Cardiac septum (tissue), 1 donor: ENCODE results near the gene AMIGO1. TPM values are rescaled to one million over a fixed set of nuclear protein-coding genes. Genes with fewer than 3 reads are reported as not detected.
A peak's percentile ranks its signal among the peaks of the same experiment; 100 is the strongest.

Source experiments
- DNase-seq: peaks from one replicate; pipeline ENCODE4 v3.0.0-alpha.2; 2020; ENCODE audit warnings: low spot score
- intact Hi-C: fragments of 100-400 bp; cut with DNase I; formaldehyde crosslinking; loops from one replicate; pipeline ENCODE4 v1.14.0; 2022
- total RNA-seq: library from RNA; stranded (reverse); fragmentation: NEBNext Ultra II Directional; extraction: Animal tissue kit (Norgen Biotek cat#: 25700); gene quantifications from one replicate; pipeline ENCODE4 v1.2.1, GENCODE V29; 2021
- donor health status: DM: no; HTN: no; CAD: no.

Gene AMIGO1
- total RNA-seq, 1 donor from 2014 or later, result 13.8 TPM

GRCh38 chr1:109534307-109534858 lies 24.9 kb upstream of the AMIGO1 start:
- intact Hi-C loops, result loop anchor here (5.0 kb wide), 4 partner anchors 107 to 272 kb away; partner anchors contain the start of genes PSMA5 and PSRC1
- no peak for DNase-seq

GRCh38 chr1:109532365-109533136 lies 23.0 kb upstream of the AMIGO1 start:
- DNase-seq, result peak; percentile 92
- intact Hi-C loops, result loop anchor here (1.0 to 5.0 kb wide), 5 partner anchors 38 to 270 kb away; partner anchors contain the start of genes CYB561D1, PSMA5 and PSRC1

GRCh38 chr1:109531826-109532364 lies 22.4 kb upstream of the AMIGO1 start:
- no peak for DNase-seq
- intact Hi-C loops, result loop anchor here (1.0 to 5.0 kb wide), 5 partner anchors 38 to 270 kb away; partner anchors contain the start of genes CYB561D1, PSMA5 and PSRC1

- DNase-seq, result peak; percentile 54
Observed at GRCh38 chr1:109531380-109531779, 21.9 kb upstream of the AMIGO1 start.

GRCh38 chr1:109530457-109531087 lies 21.0 kb upstream of the AMIGO1 start:
- intact Hi-C loops, result loop anchor here (5.0 kb wide), 4 partner anchors 103 to 268 kb away; partner anchors contain the start of genes PSMA5 and PSRC1
- DNase-seq, result no peak

More at GRCh38 chr1:109531380-109531779, 21.9 kb upstream of the AMIGO1 start:
- intact Hi-C loops, result loop anchor here (5.0 kb wide), 4 partner anchors 104 to 269 kb away; partner anchors contain the start of genes PSMA5 and PSRC1

- peak; percentile 69 for DNase-seq
- intact Hi-C loops, result loop anchor here (5.0 kb wide), 4 partner anchors 103 to 268 kb away; partner anchors contain the start of genes PSMA5 and PSRC1
Observed at GRCh38 chr1:109529881-109530456, 20.4 kb upstream of the AMIGO1 start.

- peak; percentile 49 for DNase-seq
- intact Hi-C loops, result no loop called here
Observed at GRCh38 chr1:109528712-109529111, 19.2 kb upstream of the AMIGO1 start.

GRCh38 chr1:109527846-109528695 lies 18.5 kb upstream of the AMIGO1 start:
- intact Hi-C loops, result no loop called here
- peak; percentile 63 for DNase-seq

GRCh38 chr1:109527098-109527811 lies 17.7 kb upstream of the AMIGO1 start:
- no peak for DNase-seq
- intact Hi-C loops, result no loop called here

- intact Hi-C loops, result no loop called here
- DNase-seq, result no peak
Observed at GRCh38 chr1:109523706-109524105, 14.2 kb upstream of the AMIGO1 start.

- intact Hi-C loops, result no loop called here
- no peak for DNase-seq
Observed at GRCh38 chr1:109522026-109522425, 12.5 kb upstream of the AMIGO1 start.

- intact Hi-C loops, result no loop called here
- DNase-seq, result no peak
Observed at GRCh38 chr1:109521002-109521951, 11.8 kb upstream of the AMIGO1 start.

GRCh38 chr1:109517337-109517736 lies 7.8 kb upstream of the AMIGO1 start:
- DNase-seq, result no peak
- intact Hi-C loops, result no loop called here

GRCh38 chr1:109516872-109517271 lies 7.3 kb upstream of the AMIGO1 start:
- no peak for DNase-seq
- intact Hi-C loops, result no loop called here

- intact Hi-C loops, result no loop called here
- DNase-seq, result no peak
Observed at GRCh38 chr1:109514846-109515245, 5.3 kb upstream of the AMIGO1 start.

GRCh38 chr1:109513110-109513710 lies 3.7 kb upstream of the AMIGO1 start:
- intact Hi-C loops, result no loop called here

GRCh38 chr1:109508873-109509175 lies 703 bp downstream of the AMIGO1 start:
- intact Hi-C loops, result no loop called here
- DNase-seq, result no peak

More at GRCh38 chr1:109513110-109513710, 3.7 kb upstream of the AMIGO1 start:
- DNase-seq, result no peak
